ENCODE data around the gene BANK1. TPM values are rescaled to one million over a fixed set of nuclear protein-coding genes. Genes with fewer than 3 reads are reported as not detected.

Gene BANK1
- polyA plus RNA-seq, 1 donor from 2014 or later = not detected

GRCh38 chr4:101992446-101992845 is 201.9 kb downstream of the BANK1 start:
- Histone ChIP-seq H3K4me2 (ENCODE audit: low read length) (no peak overlapping the region), H2AFZ (ENCODE audit: low read depth, low read length) (no peak overlapping the region), H3K27ac (ENCODE audit: low read length) (no peak overlapping the region)

GRCh38 chr4:101993002-101993841 is 202.7 kb downstream of the BANK1 start:
- Histone ChIP-seq H3K9me2 (ENCODE audit: insufficient read depth, low read length) (no peaks in the 10 kb centered on the region), H3K27me3 (ENCODE audit: insufficient read depth, low read depth, low read length) (no peaks in the 10 kb centered on the region), H3K9ac (ENCODE audit: low read length) (no peak overlapping the region), H3K36me3 (ENCODE audit: insufficient read depth, low read length) (no peaks in the 10 kb centered on the region), H3F3A (ENCODE audit: insufficient read depth, low read length, poor library complexity, severe bottlenecking) (no peaks in the 10 kb centered on the region), H3K4me2 (ENCODE audit: low read length) (no peak overlapping the region), H3K9me3 (ENCODE audit: low read length) (no peaks in the 10 kb centered on the region), H2AFZ (ENCODE audit: low read depth, low read length) (no peak overlapping the region), H4K20me1 (ENCODE audit: insufficient read depth) (no peaks in the 10 kb centered on the region), H3K27ac (ENCODE audit: low read length) (no peak overlapping the region), H3K79me2 (replicated peaks; ENCODE audit: insufficient read depth, low read length) (no peaks in the 10 kb centered on the region), H3K4me3 (ENCODE audit: low read length) (no peak overlapping the region)
- TF ChIP-seq RAD21 (conservative IDR thresholded peaks at IDR 0.05) (no peak), EZH2 (IDR thresholded peaks at IDR 0.05; ENCODE audit: borderline replicate concordance, insufficient read depth, low read length, poor library complexity, severe bottlenecking) (no peak), TAF1 (IDR thresholded peaks at IDR 0.05; ENCODE audit: low read depth) (no peak), EP300 (conservative IDR thresholded peaks at IDR 0.05; ENCODE audit: poor library complexity, severe bottlenecking) (no peak), POLR2AphosphoS5 (IDR thresholded peaks at IDR 0.05) (no peak), REST (IDR thresholded peaks at IDR 0.05; ENCODE audit: borderline replicate concordance) (no peak), SMC3 (conservative IDR thresholded peaks at IDR 0.05; ENCODE audit: poor library complexity) (no peak)

More at GRCh38 chr4:101992446-101992845, 201.9 kb downstream of the BANK1 start:
- H3K9ac ChIP-seq (ENCODE audit: low read length) = no peak overlapping the region
- no peaks in the 10 kb centered on the region for H3K9me3 ChIP-seq (ENCODE audit: low read length)
- no peak for TF ChIP-seq SMC3 (conservative IDR thresholded peaks at IDR 0.05; ENCODE audit: poor library complexity)
- TF ChIP-seq EP300 (conservative IDR thresholded peaks at IDR 0.05; ENCODE audit: poor library complexity, severe bottlenecking) = no peak
- TF ChIP-seq POLR2AphosphoS5 (IDR thresholded peaks at IDR 0.05) = no peak
- no peak for TF ChIP-seq EZH2 (IDR thresholded peaks at IDR 0.05; ENCODE audit: borderline replicate concordance, insufficient read depth, low read length, poor library complexity, severe bottlenecking)
- no peak for TF ChIP-seq CTCF (IDR thresholded peaks at IDR 0.05; ENCODE audit: poor library complexity, severe bottlenecking)
- no peak for TF ChIP-seq REST (IDR thresholded peaks at IDR 0.05; ENCODE audit: borderline replicate concordance)
- TF ChIP-seq RAD21 (conservative IDR thresholded peaks at IDR 0.05) = no peak
- H3K79me2 ChIP-seq (replicated peaks; ENCODE audit: insufficient read depth, low read length) = no peaks in the 10 kb centered on the region
- H3K9me2 ChIP-seq (ENCODE audit: insufficient read depth, low read length) = no peaks in the 10 kb centered on the region
- H4K20me1 ChIP-seq (ENCODE audit: insufficient read depth) = no peaks in the 10 kb centered on the region
- H3K36me3 ChIP-seq (ENCODE audit: insufficient read depth, low read length) = no peaks in the 10 kb centered on the region
- no peaks in the 10 kb centered on the region for H3K27me3 ChIP-seq (ENCODE audit: insufficient read depth, low read depth, low read length)
- no peak overlapping the region for H3K4me3 ChIP-seq (ENCODE audit: low read length)
- H3F3A ChIP-seq (ENCODE audit: insufficient read depth, low read length, poor library complexity, severe bottlenecking) = no peaks in the 10 kb centered on the region
